Lung microvascular endothelial cell (primary cell): ENCODE data around the gene DYNC1I1. TPM values are rescaled to one million over a fixed set of nuclear protein-coding genes. Genes with fewer than 3 reads are reported as not detected.

ENCODE experiments used
- DNase-seq, 2 donors: peaks; one replicate each; pipeline versions ENCODE4 v3.0.0 to v3.0.0-alpha.2; 2010; ENCODE audit warnings: low read depth in 2 of 2
- total RNA-seq: library from RNA; depleted of rRNA; stranded (reverse); fragments of >200 nt; gene quantifications from 2 replicates; pipeline ENCODE4 v1.2.1, GENCODE V29; 2014

The DYNC1I1 gene
- total RNA-seq, 1 donor from 2014 or later = 18.3 TPM

GRCh38 chr7:96127746-96128145 lies 355.4 kb downstream of the DYNC1I1 start:
- DNase-seq = no peak

GRCh38 chr7:96131525-96131924 lies 359.2 kb downstream of the DYNC1I1 start:
- DNase-seq = no peak

- no peak for DNase-seq
Measured at GRCh38 chr7:96135241-96135640, 362.9 kb downstream of the DYNC1I1 start.

DNA sequence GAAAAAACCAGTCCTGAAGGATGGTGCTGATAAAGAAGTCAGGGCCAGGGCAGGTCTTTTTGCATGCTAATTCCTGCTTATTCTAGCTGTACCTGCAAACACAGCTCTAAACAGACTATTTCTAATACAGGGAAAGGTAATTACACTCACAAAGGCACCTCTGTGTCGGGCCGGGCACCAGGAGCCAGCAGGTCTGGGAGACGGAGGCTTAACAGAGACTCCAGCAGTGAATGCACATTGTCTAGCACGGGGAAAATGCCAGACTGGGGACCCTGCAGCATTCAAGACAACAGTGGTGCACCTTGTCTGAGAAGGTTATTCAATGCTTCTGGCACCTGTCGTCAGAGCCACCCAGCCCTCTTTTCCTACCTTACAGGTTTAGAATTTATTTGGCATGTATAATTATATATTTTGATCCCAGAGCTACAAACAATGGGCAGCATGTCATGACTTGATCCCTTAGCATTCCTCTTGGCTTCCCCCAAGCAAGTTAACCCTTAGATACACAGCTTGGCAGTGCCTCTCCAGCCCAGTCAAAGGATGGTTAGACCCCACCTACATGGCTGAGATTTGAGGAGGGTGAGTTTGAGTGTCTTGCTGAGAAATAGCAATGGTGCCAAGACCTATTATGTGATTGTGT lies 364.4 kb downstream of the DYNC1I1 start:
- no peak for DNase-seq

DNA sequence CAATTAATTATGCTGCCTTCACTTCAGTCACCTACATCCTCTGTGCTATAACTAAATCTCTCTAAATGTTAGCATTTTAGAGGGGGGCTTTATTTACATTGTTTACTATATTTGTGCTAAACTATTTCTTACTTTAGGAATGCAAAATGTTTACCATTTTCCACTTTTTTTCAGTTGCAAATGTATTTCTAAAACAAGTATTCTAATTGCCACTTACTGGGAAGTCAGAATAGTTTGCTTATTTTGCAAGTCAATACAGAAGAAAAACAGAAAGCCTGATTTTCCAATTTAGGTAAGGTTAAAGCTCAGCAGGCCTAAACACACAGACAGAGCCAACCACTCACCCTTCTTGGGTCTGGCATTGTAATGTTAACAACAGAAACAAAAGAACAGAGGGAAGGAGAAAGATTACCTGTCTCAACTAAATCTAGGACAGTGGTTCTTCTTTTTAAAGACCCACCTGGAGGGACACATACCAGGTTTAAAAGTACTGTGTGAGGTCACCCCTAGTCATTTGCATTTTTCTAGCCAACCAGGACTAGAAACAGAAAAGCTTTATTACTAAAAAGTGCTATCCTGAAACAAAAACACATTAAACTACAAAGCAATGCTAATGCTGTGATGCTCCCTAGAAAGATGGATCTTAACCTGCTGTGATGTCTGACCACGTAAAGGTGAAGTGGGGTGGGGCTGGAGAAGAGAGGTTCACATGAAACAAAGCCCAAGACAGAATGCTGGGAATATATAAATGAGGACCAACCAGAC lies 371.3 kb downstream of the DYNC1I1 start:
- DNase-seq = no peak

DNA sequence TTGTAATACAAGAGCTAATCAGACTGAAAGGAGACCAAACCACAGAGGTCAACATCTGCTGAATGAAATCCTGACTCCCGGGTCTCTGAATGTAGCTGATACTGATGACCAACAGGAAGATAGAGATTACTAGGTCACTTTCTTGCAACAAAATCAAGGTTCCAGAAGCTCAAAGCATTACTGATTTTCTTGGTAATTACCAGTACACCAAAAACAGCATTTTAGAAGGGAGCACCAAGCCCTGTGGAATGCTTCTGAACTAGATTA lies 371.8 kb downstream of the DYNC1I1 start:
- no peak for DNase-seq

Other genes with a start within 250 kb of the DYNC1I1 start
- gene PDK4, start 176.0 kb upstream of the DYNC1I1 start, total RNA-seq = 23.1 and 171 TPM in 2 replicates